MM.1S (cell line): Measurements from ENCODE around the gene CHRNE.

ENCODE experiments used
- EZH2 ChIP-seq: fragments of 300-600 bp; sonication (generic); optimal IDR thresholded peaks from 2 replicates; pipeline ENCODE3; 2017; ENCODE audit warnings: low read depth, mild to moderate bottlenecking, antibody characterized with exemption, low read length, mixed read lengths
- TF ChIP-seq, protein P1 (sequence below): fragments of 300-600 bp; sonication (generic); IDR thresholded peaks from 2 replicates; pipeline ENCODE4 v1.5.1; 2016; ENCODE audit warnings: antibody characterized with exemption, low read length, mixed read lengths

DNA sequence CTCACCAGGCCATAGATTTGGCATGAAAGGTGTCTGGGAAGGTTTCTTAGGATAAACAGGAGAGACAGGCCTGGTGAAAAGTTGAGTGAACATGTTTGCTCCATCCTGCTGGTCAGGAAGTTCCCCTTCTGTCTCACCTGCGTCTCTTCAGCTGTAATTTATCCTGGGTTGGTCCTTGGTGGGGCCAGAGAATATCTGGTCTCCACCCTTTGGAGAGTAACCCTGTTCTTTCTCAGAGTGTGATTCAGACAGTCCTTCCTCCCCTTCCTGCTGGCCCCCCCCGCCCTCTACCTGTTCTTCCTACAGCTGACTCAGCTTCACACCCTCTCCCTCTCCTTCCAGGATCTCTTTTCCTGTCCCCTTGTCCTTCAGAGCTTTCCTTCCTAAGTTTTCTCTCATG, 52.7 kb downstream of the CHRNE start:
- no peak for TF ChIP-seq EZH2
- TF ChIP-seq, protein P1, sequence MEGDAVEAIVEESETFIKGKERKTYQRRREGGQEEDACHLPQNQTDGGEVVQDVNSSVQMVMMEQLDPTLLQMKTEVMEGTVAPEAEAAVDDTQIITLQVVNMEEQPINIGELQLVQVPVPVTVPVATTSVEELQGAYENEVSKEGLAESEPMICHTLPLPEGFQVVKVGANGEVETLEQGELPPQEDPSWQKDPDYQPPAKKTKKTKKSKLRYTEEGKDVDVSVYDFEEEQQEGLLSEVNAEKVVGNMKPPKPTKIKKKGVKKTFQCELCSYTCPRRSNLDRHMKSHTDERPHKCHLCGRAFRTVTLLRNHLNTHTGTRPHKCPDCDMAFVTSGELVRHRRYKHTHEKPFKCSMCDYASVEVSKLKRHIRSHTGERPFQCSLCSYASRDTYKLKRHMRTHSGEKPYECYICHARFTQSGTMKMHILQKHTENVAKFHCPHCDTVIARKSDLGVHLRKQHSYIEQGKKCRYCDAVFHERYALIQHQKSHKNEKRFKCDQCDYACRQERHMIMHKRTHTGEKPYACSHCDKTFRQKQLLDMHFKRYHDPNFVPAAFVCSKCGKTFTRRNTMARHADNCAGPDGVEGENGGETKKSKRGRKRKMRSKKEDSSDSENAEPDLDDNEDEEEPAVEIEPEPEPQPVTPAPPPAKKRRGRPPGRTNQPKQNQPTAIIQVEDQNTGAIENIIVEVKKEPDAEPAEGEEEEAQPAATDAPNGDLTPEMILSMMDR: no peak
